COLO668 (cell line): ENCODE results near the gene SREBF2.

ENCODE experiments used
- DNase-seq: peaks from one replicate; lab custom pipeline; 2025; ENCODE audit not compliant: unreplicated experiment; lab: John Stamatoyannopoulos, UW

The SREBF2 gene

GRCh38 chr22:41906822-41907221 is 73.9 kb downstream of the SREBF2 start:
- no peak for DNase-seq

DNA sequence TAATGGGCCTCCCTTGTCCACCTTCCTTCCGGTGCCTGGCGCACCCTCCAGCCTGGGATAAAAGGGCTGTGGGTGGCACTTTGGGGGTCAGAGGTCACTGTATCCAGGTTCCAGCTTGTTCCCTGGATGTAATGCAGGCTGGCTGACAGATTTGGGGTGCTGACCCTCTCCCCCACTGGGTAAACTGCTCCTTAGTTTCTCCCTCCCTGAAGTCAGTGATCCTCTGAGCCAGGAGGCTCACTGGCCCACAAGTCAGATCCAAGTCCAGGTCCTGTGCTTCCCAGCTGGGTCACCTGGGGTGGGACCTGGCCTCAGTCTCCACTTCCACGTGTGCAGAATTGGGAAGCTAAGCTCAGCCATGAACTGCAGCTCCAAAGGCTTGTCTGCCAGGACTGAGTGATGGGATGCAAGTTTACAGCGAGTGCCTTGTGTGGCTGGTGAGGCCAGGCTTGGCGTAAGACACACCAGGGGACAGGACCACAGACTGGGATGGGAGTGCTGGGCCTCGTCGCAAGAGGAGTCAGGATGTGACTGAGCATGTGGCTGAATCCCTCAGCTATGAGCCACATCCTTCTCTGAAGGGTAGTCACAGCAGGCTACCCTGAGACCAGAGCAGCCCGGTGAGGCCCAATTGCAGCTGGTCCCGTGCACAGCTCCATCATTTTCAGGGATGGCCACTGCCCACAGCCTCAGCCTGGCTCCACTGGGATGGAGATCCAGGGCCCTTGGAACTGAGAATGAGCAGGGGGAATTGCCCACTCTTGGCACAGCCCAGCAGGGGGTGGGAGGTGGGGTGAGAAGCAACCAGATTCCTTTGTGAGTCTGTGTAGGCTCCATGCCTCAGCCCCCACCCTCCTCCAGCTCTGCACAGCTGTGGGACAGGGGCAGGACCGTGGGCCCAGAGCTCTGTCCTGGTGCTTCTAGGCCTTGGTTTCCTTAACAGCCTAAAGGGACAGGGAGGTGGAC is 74.8 kb downstream of the SREBF2 start:
- DNase-seq = no peak

- DNase-seq = no peak
These were observed 75.8 kb downstream of the SREBF2 start for GRCh38 chr22:41908411-41909309.

GRCh38 chr22:41909310-41910049 is 76.6 kb downstream of the SREBF2 start:
- DNase-seq = no peak

DNA sequence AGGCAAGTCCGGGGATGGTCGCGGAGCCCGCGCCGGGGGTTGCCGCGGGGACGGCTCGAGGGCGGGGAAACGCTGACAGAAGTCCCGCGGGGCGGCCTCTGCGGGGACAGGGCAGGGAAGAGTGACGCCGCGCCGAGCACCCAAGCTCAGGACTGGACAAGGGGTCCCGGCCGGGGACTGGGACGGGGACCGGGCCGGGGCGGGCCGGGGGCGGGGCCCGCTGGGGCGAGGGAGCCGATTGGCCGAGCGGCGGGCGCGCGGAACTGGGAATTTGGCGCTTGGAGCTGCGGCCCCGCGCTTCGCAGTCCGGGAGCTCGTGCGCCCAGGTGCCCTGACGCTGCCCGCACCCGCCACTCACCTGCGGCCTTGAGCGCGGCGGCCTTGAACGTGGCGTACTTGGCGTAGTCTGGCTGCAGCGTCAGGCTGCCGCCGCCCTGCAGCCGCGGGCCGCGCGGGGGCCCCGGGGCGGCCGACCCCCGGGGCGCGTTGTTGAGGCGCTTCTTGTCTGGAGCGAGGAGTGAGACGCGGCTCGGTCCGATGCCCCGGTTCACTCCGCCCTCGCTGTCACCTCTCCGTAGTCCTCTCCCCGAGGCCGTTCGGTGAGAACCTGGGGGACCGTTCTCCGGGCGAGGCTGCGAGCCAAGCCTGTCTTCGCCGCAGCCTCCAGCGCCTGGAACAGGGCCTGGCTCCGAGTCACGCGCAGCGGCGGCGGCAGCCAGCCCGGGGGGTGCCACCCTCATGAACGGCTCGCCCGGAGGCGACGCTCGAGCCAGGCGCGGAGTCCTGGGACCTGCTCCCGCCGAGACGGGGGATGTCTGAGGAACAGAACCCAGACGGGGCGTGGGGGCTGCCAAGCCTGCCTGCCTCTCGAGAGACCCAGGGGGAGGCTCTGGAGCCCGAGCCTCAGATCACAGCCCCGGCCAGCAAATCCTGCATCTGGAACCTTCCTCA is 77.4 kb downstream of the SREBF2 start:
- DNase-seq = no peak

- DNase-seq = no peak
These were observed 78.2 kb downstream of the SREBF2 start for GRCh38 chr22:41911001-41911611.

GRCh38 chr22:41912338-41913039 is 79.6 kb downstream of the SREBF2 start:
- DNase-seq = no peak

- no peak for DNase-seq
These were observed 80.3 kb downstream of the SREBF2 start for GRCh38 chr22:41913040-41913719.

- DNase-seq = peak; percentile 58
These were observed 81.1 kb downstream of the SREBF2 start for GRCh38 chr22:41913842-41914534.

DNA sequence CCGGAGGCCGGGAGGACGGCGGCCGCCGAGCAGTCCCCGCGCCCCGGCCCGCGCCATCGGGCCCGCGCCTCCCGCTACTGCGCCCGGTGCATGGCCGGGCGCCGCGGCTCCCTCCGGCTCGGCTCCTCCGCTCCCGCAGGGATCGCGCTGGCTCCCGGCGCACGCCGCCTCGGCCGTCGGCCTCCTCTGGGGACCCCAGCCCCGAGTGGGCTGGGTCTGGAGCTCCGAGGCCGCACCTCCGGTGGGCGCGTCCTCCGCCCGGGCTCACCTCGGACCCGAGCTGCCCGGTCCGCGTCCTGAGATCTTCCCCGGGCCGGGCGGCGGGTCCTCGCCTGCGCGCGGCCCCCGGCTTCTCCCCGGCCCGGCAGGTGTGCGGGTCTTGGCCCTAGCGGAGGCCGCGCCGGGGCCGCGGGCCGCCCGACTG is 81.7 kb downstream of the SREBF2 start:
- peak; percentile 54 for DNase-seq

DNA sequence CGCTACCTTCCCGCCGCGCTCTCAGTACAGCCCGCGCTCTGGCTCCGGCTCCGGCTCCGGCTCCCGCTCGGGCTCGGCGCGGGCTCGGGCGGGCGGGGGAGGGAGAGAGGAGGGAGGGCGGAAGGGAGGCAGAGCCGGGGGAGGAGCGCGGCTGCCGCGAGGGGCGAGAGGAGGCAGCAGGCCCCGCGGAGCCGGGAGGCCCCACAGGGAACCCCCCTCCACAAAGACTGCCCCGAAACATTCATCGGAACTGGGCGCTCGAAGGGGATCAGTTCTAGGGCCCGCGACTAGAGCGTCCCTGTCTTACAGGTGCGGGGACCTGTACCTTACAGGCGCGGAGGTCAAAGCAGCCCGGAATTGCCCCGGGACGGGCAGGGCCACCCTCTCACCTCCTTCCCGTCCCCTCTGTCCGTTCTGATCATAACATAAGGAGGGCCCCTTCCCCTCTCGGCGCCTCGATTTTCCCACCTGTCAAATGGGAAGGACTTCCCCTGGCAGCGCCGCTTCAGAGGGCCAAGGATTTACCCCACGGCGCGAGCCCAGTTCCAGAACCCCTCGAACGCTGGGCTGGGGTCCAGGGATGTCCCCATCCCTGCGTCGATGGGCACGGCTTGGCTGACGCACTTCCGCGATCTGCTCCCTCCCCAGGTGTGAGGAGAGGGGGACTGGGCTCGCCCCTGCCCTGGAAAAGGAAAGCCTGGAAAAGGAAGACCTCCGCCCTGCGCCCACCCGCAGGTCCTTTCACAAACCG is 82.3 kb downstream of the SREBF2 start, which contains the start of gene SHISA8:
Gene SHISA8, minus strand, starts transcription at position 40 of the 751 bp plus-strand sequence. CDS start 407 bp downstream, outside the sequence.
- DNase-seq = peak; percentile 67

DNA sequence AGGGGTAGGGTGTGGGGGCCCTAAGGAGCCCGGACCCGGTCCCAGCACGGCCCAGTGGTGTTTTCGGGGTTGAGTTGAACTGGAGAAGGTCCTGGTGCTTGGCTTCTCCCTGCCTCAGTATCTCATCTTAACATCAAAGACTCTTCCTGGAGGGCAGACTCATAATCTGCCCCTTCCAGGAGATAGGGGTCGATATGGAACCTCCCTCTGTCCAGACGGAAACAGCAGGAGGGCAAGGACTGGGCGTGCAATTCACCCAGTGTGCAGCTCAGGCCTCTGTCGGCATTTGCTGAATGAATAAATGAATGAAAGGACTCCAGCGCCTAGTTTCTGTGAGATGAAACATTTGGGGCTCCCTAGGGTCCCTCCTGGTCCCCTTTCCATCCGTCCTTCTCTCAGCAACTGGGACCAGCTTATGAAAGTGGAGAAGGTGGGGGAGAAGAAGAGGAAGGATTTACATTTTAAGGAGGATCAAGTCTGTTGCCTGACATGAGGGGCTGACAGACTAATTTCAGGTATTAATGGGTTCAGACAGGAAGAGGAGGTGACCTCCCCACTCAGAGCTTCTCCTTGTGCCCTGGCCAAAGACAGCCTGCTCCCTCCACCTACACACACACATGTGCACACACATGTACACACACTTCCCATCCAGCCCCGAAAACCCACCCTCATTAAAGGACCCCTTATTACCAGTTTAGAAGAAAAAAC is 83.0 kb downstream of the SREBF2 start:
- DNase-seq = no peak

DNA sequence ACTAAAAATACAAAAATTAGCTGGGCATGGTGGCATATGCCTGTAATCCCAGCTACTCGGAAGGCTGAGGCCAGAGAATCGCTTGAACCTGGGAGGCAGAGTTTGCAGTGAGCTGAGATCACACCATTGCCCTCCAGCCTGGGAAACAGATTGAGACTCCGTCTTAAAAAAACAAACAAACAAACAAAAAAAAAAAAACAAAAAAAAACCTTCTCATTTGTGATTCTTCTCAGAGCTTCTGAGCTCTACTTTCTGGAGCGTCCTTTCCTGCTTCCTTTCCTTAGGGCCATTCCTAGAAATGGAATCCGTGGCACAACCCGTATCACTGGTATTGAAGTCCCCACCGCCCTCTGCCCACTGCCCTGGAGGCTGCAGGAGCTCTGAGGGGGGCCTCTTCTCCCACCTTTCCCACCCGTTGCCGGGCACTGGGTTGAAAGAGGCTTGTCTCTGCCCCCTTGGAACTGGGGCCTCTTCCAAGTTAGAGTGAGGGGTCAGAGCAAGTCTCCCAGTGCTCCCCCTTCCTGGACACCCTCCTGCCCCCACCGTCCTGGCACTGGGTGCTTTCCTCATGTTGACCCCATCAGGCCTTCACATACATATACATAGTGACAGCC is 83.9 kb downstream of the SREBF2 start:
- no peak for DNase-seq

- peak; percentile 89 for DNase-seq
These were observed 84.5 kb downstream of the SREBF2 start for GRCh38 chr22:41917375-41917902.
